Measurements from ENCODE around the gene ARMC2. TPM values are rescaled to one million over a fixed set of nuclear protein-coding genes. Genes with fewer than 3 reads are reported as not detected.
A peak's percentile ranks its signal among the peaks of the same experiment; 100 is the strongest.

Gene ARMC2
- total RNA-seq, 4 donors from 2014 or later, result 0.27 to 4.1 (median 1.2) TPM

DNA sequence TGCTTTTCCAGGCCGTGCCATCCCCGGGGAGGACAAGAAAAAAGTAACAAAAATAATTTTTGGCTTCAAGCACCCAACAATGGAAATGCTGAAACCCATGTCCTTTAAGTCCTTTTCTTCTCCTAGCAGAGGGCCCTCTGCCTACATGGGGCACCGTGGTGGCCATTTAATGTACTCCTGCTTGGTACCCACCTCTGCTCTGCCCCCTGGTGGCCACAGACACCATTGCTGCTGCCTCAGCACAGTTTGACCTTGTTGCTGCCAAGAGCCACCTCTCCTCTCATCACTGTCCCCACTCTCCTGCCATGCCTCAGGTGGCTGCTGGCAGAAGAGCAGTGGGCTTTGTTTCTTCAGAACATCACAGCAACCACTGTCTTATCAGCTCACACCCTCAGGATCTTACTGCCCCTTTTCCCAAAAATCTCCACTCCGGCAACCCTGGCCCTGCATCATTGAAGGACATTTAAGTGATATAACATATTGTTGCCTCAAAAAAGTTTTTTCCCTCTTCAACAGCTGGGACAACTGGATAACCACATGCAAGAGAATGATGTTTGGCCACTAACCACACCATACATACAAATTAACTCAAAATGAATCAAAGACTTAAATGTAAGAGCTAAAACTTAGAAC, 12.9 kb upstream of the ARMC2 start:
- WGBS, 2 donors, result 45 to 49% methylated on average over 4 of the region's 4 CpGs
- intact Hi-C loops (cut with DNase I), result loop anchor here (5.0 kb wide), 1 partner anchor 293 kb away; no protein-coding TSS in a partner anchor

DNA sequence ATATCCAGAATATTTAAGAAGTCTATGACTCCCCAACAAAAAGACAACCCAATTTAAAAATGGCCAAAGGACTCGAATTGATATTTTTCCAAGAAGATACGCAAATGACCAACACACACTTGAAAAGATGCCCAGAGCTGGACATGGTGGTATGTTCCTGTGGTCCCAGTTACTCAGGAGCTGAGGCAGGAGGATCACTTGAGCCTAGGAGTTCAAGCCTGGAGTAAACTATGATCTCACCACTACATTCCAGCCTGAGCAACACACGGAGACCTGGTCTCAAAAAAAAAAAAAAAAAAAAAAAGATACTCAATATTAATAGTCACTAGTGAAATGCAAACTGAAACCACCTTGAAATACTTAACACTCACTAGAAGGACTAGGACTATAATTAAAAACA, 12.2 kb upstream of the ARMC2 start:
- Histone ChIP-seq H3K27ac (no peak overlapping the region), H3K27me3 (no peaks in the 10 kb centered on the region), H3K4me3 (no peak overlapping the region), H3K9me3 (no peaks in the 10 kb centered on the region), H3K36me3 (no peaks in the 10 kb centered on the region), H3K4me1 (peaks cover 0 to 26% (median 0%) of the 10 kb centered on the region in 3 donors)
- no peak for TF ChIP-seq POLR2A (IDR thresholded peaks at IDR 0.05)
- TF ChIP-seq, protein P1, sequence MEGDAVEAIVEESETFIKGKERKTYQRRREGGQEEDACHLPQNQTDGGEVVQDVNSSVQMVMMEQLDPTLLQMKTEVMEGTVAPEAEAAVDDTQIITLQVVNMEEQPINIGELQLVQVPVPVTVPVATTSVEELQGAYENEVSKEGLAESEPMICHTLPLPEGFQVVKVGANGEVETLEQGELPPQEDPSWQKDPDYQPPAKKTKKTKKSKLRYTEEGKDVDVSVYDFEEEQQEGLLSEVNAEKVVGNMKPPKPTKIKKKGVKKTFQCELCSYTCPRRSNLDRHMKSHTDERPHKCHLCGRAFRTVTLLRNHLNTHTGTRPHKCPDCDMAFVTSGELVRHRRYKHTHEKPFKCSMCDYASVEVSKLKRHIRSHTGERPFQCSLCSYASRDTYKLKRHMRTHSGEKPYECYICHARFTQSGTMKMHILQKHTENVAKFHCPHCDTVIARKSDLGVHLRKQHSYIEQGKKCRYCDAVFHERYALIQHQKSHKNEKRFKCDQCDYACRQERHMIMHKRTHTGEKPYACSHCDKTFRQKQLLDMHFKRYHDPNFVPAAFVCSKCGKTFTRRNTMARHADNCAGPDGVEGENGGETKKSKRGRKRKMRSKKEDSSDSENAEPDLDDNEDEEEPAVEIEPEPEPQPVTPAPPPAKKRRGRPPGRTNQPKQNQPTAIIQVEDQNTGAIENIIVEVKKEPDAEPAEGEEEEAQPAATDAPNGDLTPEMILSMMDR (IDR thresholded peaks at IDR 0.05), result no peak
- 88 to 89% methylated on average over 3 of the region's 3 CpGs for WGBS, 2 donors
- no peak for DNase-seq
- intact Hi-C loops (cut with DNase I), result loop anchor here (5.0 kb wide), 1 partner anchor 294 kb away; no protein-coding TSS in a partner anchor

More for the DNA sequence above, 12.9 kb upstream of the ARMC2 start:
- H3K4me1 ChIP-seq, result peaks cover 0 to 30% (median 0%) of the 10 kb centered on the region in 3 donors
- H3K27ac ChIP-seq, result peak overlapping the region in 1 of 4 donors; percentile 7
- H3K36me3 ChIP-seq, result no peaks in the 10 kb centered on the region
- DNase-seq, result peak; percentile 35
- TF ChIP-seq, protein P1 (IDR thresholded peaks at IDR 0.05), result peak; percentile 93 to 97 (median 96)
- TF ChIP-seq POLR2A (IDR thresholded peaks at IDR 0.05), result no peak
- H3K27me3 ChIP-seq, result no peaks in the 10 kb centered on the region
- H3K9me3 ChIP-seq, result no peaks in the 10 kb centered on the region
- no peak overlapping the region for H3K4me3 ChIP-seq

DNA sequence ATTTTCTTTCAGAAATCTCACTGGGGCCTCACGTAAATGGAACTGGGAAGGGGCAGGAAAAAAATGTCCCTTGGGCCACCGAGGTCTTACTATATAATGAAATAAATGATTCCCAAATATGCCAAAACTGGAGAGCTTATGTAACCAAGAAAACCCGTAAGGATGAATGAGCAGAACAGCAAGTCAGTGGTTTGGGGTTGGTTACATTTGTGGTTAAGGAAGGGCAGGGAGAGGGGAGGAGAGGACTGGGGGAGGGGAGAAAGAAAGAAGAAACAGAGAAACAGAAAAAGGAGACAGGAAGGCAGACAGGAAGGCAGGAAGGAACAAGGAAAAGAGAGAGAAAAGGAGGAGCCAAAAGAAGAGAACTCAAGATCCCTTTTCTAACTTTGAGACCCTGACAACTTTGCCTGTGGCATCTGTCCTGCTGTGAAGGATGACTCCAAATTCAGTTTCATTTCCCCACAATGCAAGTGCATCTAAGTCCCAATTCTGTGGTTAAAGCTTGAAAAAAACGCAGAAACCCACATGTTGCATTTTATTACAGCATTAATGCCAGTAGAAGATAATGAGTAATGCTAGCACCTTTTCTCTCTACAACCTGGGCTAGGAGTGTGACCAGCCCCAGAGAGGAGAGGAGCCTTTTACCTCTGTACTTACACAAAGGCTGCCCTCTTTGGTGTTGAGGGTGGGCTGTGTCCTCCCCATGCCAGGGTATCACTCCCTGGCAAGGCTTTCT, 10.8 kb upstream of the ARMC2 start:
- Histone ChIP-seq H3K27me3 (no peaks in the 10 kb centered on the region), H3K27ac (no peak overlapping the region), H3K4me1 (peaks cover 0 to 21% (median 0%) of the 10 kb centered on the region in 3 donors), H3K36me3 (no peaks in the 10 kb centered on the region), H3K9me3 (no peaks in the 10 kb centered on the region), H3K4me3 (no peak overlapping the region)
- no peak for DNase-seq
- no peak for TF ChIP-seq POLR2A (IDR thresholded peaks at IDR 0.05)
- TF ChIP-seq, protein P1 (IDR thresholded peaks at IDR 0.05), result no peak
- WGBS, 2 donors, result 57 to 73% methylated on average over 4 of the region's 4 CpGs
- intact Hi-C loops (cut with DNase I), result loop anchor here (5.0 kb wide), 1 partner anchor 295 kb away; no protein-coding TSS in a partner anchor

DNA sequence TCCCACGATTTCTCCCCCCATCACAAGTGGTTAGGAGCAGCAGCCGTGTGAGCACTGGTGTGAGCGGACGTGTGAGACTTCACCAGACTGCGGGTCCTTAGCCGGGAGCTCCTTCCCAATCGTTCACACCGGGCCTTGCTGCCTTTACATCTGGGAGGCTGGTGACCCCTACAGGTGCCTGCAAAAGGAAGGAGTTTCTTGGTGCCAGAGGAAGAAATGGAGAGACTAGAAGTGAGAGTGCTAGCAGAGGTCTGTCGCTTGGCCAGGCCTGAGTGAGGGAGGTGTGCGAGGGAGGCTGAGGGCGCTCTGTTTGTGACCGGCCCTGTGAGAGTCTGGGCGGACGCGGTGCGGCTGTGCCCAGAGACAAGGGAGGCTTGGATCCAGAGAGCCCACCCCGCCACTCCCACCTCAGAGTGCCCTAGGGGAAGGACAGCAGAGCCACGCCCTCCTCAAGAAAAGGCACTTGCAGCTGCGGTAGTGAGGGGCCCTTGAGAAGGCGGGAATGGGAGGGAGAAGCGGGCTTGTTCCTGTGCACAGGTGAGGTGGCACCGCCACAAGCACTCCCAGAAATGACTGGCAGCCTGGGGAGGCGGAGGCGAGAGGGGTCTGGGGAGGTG, 10.0 kb upstream of the ARMC2 start:
- Histone ChIP-seq H3K4me3 (no peak overlapping the region), H3K27me3 (no peaks in the 10 kb centered on the region), H3K36me3 (no peaks in the 10 kb centered on the region), H3K27ac (no peak overlapping the region), H3K9me3 (no peaks in the 10 kb centered on the region), H3K4me1 (peaks cover 0 to 21% (median 0%) of the 10 kb centered on the region in 3 donors)
- intact Hi-C loops (cut with DNase I), result loop anchor here (5.0 kb wide), 1 partner anchor 296 kb away; no protein-coding TSS in a partner anchor
- whole genome bisulfite sequencing, 2 donors, result 44 to 67% methylated on average over 12 to 20 of the region's 24 CpGs
- DNase-seq, result no peak
- TF ChIP-seq, protein P1 (IDR thresholded peaks at IDR 0.05), result no peak
- TF ChIP-seq POLR2A (IDR thresholded peaks at IDR 0.05), result no peak

Measured in esophagus squamous epithelium (tissue), 5 donors.